Measurements from ENCODE around the gene TBC1D22B.

TBC1D22B gene

GRCh38 chr6:37239526-37239925, 18.0 kb upstream of the TBC1D22B start:
- FAIRE-seq (no peak), DNase-seq (ENCODE audit: extremely low spot score, insufficient read length, low read depth) (no peak)

- DNase-seq (ENCODE audit: extremely low spot score, insufficient read length, low read depth) (peak; percentile 15), FAIRE-seq (peak; percentile 71)
Observed at GRCh38 chr6:37239950-37240713, 17.4 kb upstream of the TBC1D22B start.

GRCh38 chr6:37241131-37241530, 16.4 kb upstream of the TBC1D22B start:
- DNase-seq (ENCODE audit: extremely low spot score, insufficient read length, low read depth) (no peak), FAIRE-seq (no peak)

GRCh38 chr6:37241775-37242428, 15.7 kb upstream of the TBC1D22B start:
- DNase-seq (ENCODE audit: extremely low spot score, insufficient read length, low read depth): no peak
- no peak for FAIRE-seq

- DNase-seq (ENCODE audit: extremely low spot score, insufficient read length, low read depth) (no peak), FAIRE-seq (no peak)
Observed at GRCh38 chr6:37242429-37243052, 15.0 kb upstream of the TBC1D22B start.

- FAIRE-seq (no peak), DNase-seq (ENCODE audit: extremely low spot score, insufficient read length, low read depth) (no peak)
Observed at GRCh38 chr6:37243131-37243815, 14.3 kb upstream of the TBC1D22B start.

- FAIRE-seq: no peak
- no peak for DNase-seq (ENCODE audit: extremely low spot score, insufficient read length, low read depth)
Observed at GRCh38 chr6:37243816-37244370, 13.7 kb upstream of the TBC1D22B start.

GRCh38 chr6:37244430-37245310, 12.9 kb upstream of the TBC1D22B start:
- FAIRE-seq (no peak), DNase-seq (ENCODE audit: extremely low spot score, insufficient read length, low read depth) (no peak)

GRCh38 chr6:37251211-37251780, 6.3 kb upstream of the TBC1D22B start:
- FAIRE-seq (no peak), DNase-seq (ENCODE audit: extremely low spot score, insufficient read length, low read depth) (no peak)

- no peak for FAIRE-seq
- no peak for DNase-seq (ENCODE audit: extremely low spot score, insufficient read length, low read depth)
Observed at GRCh38 chr6:37253486-37254007, 4.0 kb upstream of the TBC1D22B start.

- DNase-seq (ENCODE audit: extremely low spot score, insufficient read length, low read depth): no peak
- FAIRE-seq: no peak
Observed at GRCh38 chr6:37254881-37255280, 2.7 kb upstream of the TBC1D22B start.

- DNase-seq (ENCODE audit: extremely low spot score, insufficient read length, low read depth) (no peak), FAIRE-seq (no peak)
Observed at GRCh38 chr6:37256692-37257319, 766 bp upstream of the TBC1D22B start.

GRCh38 chr6:37257320-37257633, 295 bp upstream of the TBC1D22B start:
- FAIRE-seq (no peak), DNase-seq (ENCODE audit: extremely low spot score, insufficient read length, low read depth) (no peak)

GRCh38 chr6:37258405-37259105, 983 bp downstream of the TBC1D22B start:
- no peak for DNase-seq (ENCODE audit: extremely low spot score, insufficient read length, low read depth)
- FAIRE-seq: peak; percentile 31

GRCh38 chr6:37259191-37259590, 1.6 kb downstream of the TBC1D22B start:
- no peak for DNase-seq (ENCODE audit: extremely low spot score, insufficient read length, low read depth)
- peak; percentile 82 for FAIRE-seq

- FAIRE-seq: peak; percentile 67
- no peak for DNase-seq (ENCODE audit: extremely low spot score, insufficient read length, low read depth)
Observed at GRCh38 chr6:37260040-37260439, 2.5 kb downstream of the TBC1D22B start.

GRCh38 chr6:37260444-37260843, 2.9 kb downstream of the TBC1D22B start:
- peak; percentile 66 for FAIRE-seq
- DNase-seq (ENCODE audit: extremely low spot score, insufficient read length, low read depth): no peak

- FAIRE-seq (no peak), DNase-seq (ENCODE audit: extremely low spot score, insufficient read length, low read depth) (no peak)
Observed at GRCh38 chr6:37261198-37261597, 3.6 kb downstream of the TBC1D22B start.

Data from GM18507 (cell line).